ENCODE results near the gene N4BP2L2. TPM values are rescaled to one million over a fixed set of nuclear protein-coding genes. Genes with fewer than 3 reads are reported as not detected.

Gene N4BP2L2
- polyA plus RNA-seq, 5 donors: 142 to 294 (median 256) TPM

- peak; percentile 74 to 77 for DNase-seq
Measured at GRCh38 chr13:32427852-32428580, 110.6 kb downstream of the N4BP2L2 start, which contains the start of gene N4BP2L1. TSS of gene N4BP2L1 (minus strand) at chr13:32428130. CDS start at chr13:32428082, 48 bp downstream.

- peak in 1 of 2 donors; percentile 42 for DNase-seq
Measured at GRCh38 chr13:32426990-32427851, 111.4 kb downstream of the N4BP2L2 start.

DNA sequence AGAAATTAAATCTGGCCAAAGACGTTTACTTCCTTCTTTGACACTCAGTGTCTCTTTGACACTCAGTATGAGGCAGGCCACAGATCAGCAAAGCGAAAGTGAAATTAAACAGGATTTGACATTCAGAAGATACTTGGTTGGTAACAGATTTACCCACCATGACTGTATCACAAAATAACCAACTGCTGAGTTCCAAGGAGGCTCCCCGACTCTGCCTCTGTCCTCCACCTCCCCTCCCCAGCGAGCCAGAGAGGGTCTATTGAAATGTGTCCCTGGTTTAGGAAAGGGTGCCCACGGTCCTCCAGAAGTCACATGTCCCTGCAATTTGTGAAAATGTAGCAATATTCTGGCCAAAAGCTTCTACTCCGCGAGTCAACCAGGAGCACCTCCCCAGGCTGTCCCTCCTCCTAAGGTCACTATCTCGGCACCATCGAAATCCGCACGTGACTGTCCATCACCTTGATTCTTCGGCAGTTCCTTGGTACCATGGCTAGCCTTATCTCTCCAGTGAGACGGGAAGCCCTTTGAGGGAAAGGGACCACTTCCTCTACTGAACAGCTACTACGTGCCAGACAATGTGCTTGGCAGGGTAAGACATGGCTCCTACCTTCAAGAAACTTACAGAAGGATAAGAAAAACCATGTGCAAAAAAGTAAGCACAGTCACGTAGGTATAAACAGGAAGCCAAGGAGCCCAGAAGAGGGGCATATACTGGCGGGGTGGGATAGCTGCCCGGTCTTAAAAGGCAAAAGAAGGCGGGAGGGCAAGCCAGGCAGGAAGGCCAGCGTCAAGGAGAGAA lies 112.2 kb downstream of the N4BP2L2 start:
- peak in 1 of 2 donors; percentile 27 for DNase-seq

GRCh38 chr13:32425158-32425557 lies 113.4 kb downstream of the N4BP2L2 start:
- DNase-seq: no peak

- no peak for DNase-seq
Measured at GRCh38 chr13:32423592-32423991, 115.0 kb downstream of the N4BP2L2 start.

- DNase-seq: no peak
Measured at GRCh38 chr13:32419862-32420261, 118.7 kb downstream of the N4BP2L2 start.

- no peak for DNase-seq
Measured at GRCh38 chr13:32417995-32418394, 120.6 kb downstream of the N4BP2L2 start.

DNA sequence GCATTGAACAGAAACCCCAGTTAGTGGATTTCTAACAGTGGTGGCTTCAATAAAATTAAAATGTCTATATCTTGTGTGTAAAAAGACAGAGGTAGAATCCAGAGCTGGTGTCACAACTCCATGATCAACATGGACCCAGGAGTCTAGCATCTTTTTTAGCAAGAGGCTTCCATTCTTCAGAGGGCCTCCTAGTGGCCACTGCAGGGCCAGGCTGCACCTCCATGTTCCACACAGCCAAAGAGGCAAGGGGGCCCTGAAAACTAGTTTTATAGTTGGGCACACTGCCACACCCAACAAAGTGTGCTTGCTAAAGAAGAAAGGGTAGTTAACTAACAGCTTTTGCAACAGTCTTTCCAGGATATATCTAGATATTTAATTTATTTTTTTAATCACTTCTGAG lies 123.6 kb downstream of the N4BP2L2 start:
- DNase-seq: no peak

- no peak for DNase-seq
Measured at GRCh38 chr13:32414580-32414979, 124.0 kb downstream of the N4BP2L2 start.

GRCh38 chr13:32413284-32413683 lies 125.3 kb downstream of the N4BP2L2 start:
- no peak for DNase-seq

GRCh38 chr13:32409561-32410421 lies 128.8 kb downstream of the N4BP2L2 start:
- peak in 1 of 2 donors; percentile 42 for DNase-seq

DNA sequence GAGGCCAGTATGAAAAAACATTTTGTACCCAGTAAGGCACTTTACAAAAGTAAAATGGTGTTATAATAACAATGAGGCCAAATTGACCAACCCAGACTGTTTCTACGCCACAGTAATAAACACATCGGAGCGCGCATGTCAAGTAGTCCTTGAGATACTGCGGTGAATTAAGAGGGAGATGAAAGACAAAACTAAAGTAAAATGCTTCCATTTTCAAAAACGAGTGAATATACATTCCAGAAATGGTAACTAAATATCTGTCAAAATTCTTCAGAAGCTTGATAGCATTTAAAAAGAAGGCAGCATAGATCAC lies 129.6 kb downstream of the N4BP2L2 start:
- DNase-seq: no peak

DNA sequence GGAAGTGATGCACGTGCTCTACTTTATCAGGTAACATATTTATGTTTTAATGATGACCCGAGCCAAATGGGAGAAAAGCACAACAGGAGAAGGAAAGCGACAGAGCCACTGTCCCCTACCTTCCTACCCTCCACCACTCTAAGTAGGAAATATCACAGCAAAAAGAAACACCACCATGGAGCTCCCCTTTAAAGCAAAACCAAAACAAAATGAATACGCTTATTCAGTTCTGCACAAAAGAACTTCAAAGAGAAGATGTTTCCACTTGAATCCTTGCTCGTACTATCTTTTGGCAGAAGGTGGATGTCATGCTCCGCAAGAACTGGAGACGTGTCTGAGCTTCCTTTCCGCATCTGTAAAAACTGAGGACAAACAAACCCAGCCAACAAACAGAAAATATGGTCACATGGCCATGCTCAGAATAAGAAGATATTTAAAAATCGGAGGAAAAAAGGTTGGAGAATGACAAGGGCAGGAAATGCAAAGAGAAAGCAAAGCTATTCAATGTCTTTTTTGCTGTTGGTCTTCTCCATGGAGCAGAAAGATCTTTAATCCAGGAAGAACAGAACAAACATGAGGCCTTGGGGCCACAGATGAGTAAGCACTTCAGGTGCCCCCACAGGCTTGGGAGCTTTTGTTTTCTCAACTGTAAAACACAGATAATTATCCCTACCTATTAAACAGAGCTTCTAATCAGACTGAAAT lies 130.1 kb downstream of the N4BP2L2 start:
- DNase-seq: no peak

- DNase-seq: no peak
Measured at GRCh38 chr13:32407854-32408253, 130.7 kb downstream of the N4BP2L2 start.

GRCh38 chr13:32403108-32403507 lies 135.5 kb downstream of the N4BP2L2 start:
- DNase-seq: no peak

DNA sequence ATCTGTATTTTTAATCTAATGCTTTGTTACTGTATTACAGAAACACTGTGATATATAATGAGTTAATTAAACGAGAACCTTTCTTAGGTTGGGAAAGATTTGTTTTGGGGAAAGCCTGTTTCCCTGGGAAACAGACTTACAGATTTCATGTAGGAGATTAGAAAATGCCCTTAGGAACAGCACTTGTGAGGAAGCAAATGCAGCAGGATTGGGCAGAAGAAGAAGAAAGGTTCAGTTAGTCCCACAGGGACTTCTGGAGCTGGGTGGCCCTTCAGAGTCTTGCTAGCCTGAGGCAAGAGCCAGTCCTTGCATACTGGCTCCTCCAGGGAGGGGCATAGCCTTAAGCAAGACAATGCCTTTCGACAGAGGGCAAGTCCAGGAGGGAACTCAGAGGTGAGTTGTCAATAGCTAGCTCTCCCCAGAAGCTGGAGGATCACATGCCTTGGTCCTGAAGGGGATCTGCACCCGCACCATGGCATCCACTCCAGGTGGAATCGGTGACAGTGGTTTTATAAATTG lies 147.4 kb downstream of the N4BP2L2 start:
- DNase-seq: no peak

DNA sequence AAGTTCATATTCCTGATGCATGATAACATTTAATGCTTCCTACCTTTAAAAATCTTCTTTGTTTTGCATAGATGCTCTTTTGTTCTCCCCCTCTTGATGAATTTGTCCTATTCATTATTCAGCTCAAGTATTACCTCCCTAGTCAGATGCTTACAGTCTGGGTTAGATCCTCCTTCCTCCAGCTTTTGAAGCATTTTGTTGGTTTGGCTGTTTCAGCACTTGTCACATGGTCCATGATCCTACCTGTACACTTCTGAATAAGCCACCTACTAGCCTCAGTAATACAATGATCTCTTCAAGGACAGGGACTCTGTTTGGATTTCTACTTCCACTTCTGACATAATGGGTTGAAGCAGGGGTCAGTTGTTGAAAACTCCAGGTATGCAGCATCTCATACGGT lies 148.1 kb downstream of the N4BP2L2 start:
- DNase-seq: no peak

GRCh38 chr13:32390048-32390447 lies 148.5 kb downstream of the N4BP2L2 start:
- no peak for DNase-seq

GRCh38 chr13:32385410-32385809 lies 153.2 kb downstream of the N4BP2L2 start:
- DNase-seq: no peak

DNA sequence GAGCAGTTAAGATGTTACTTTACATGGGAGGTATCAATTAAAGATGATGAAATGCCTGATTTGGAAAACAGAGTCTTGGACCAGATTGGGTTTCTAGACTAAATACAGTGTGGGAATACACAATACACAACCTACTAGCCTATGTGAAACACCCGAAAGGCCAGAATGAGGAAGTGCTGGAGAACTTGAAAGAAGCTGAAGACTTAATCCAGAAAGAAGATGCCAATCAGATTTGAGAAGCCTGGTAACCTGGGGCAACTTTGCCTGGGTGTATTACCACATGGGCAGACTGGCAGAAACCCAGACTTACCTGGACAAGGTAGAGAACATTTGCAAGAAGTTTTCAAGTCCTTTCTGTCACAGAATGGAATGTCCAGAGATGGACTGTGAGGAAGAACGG lies 153.9 kb downstream of the N4BP2L2 start:
- DNase-seq: no peak
